PC-9 (cell line): ENCODE data around the gene DACT2. TPM values are rescaled to one million over a fixed set of nuclear protein-coding genes. Genes with fewer than 3 reads are reported as not detected.
"Not testable (repeated sequence)": the region's sequence is repeated elsewhere in the genome, so short reads cannot be mapped to it uniquely, and the experiment has no call there.

Experiments
- BruUV-seq: library from RNA; stranded (reverse); fragments of 400-500 nt; replicated peaks from 2 replicates; lab custom pipeline; 2021; lab: Mats Ljungman, UMichigan
- CTCF ChIA-PET: fragments of 300-600 bp; sonication (Branson Sonifier 250); formaldehyde crosslinking; loops from one replicate; lab custom pipeline; 2022; ENCODE audit warnings: antibody characterized with exemption; lab: Charles Lee
- POLR2A ChIA-PET: fragments of 300-600 bp; sonication (Branson Sonifier 250); formaldehyde crosslinking; loops from one replicate; lab custom pipeline; 2022; ENCODE audit warnings: antibody characterized with exemption; ENCODE audit not compliant: unreplicated experiment; lab: Charles Lee
- DNase-seq, 2 experiments: peaks; one replicate each; pipeline versions ENCODE4 v3.0.0 to v3.0.0-alpha.2; 2015 to 2022; ENCODE audit warnings: mixed read lengths in 1 of 2
- H2AFZ ChIP-seq: fragments of 200-600 bp; sonication (generic); 2 replicates; pipeline ENCODE4 v1.8.1; 2017; ENCODE audit warnings: antibody characterized with exemption
- H3F3A ChIP-seq: fragments of 200-600 bp; sonication (generic); 2 replicates; pipeline ENCODE4 v1.8.1; 2017; ENCODE audit warnings: antibody characterized with exemption, mild to moderate bottlenecking, low read depth; ENCODE audit not compliant: insufficient read depth
- H3K27ac ChIP-seq: fragments of 200-600 bp; sonication (generic); 2 replicates; pipeline ENCODE4 v1.6.1; 2016; ENCODE audit warnings: mixed run types
- H3K27me3 ChIP-seq: fragments of 200-600 bp; sonication (generic); 2 replicates; pipeline ENCODE4 v1.6.1; 2016; ENCODE audit warnings: low read depth, mixed run types; ENCODE audit not compliant: insufficient read depth
- H3K36me3 ChIP-seq: fragments of 200-600 bp; sonication (generic); 2 replicates; pipeline ENCODE4 v1.6.1; 2016; ENCODE audit warnings: low read depth, mixed run types
- H3K4me1 ChIP-seq: fragments of 200-600 bp; sonication (generic); replicated peaks from 2 replicates; pipeline ENCODE4 v1.6.1; 2016; ENCODE audit warnings: mixed run types; ENCODE audit not compliant: insufficient read depth
- H3K4me2 ChIP-seq: fragments of 200-600 bp; sonication (generic); 2 replicates; pipeline ENCODE4 v1.6.1; 2017; ENCODE audit warnings: mixed run types
- H3K4me3 ChIP-seq: fragments of 200-600 bp; sonication (generic); 2 replicates; pipeline ENCODE4 v1.6.1; 2016; ENCODE audit warnings: mixed run types
- H3K79me2 ChIP-seq: fragments of 200-600 bp; sonication (generic); 2 replicates; pipeline ENCODE4 v1.6.1; 2017; ENCODE audit warnings: low read depth, mixed run types
- H3K9me2 ChIP-seq: fragments of 200-600 bp; sonication (generic); 2 replicates; pipeline ENCODE4 v1.8.1; 2017; ENCODE audit warnings: mild to moderate bottlenecking; ENCODE audit not compliant: insufficient read depth
- H3K9me3 ChIP-seq: fragments of 200-600 bp; sonication (generic); 2 replicates; pipeline ENCODE4 v1.8.1; 2016; ENCODE audit warnings: low read depth; ENCODE audit not compliant: insufficient read depth
- H4K20me1 ChIP-seq: fragments of 200-600 bp; sonication (generic); 2 replicates; pipeline ENCODE4 v1.8.1; 2017; ENCODE audit not compliant: insufficient read depth
- EZH2 ChIP-seq: fragments of 200-600 bp; sonication (generic); IDR thresholded peaks from 2 replicates; pipeline ENCODE4 v1.8.0; 2017; ENCODE audit warnings: antibody characterized with exemption, low read depth
- intact Hi-C: fragments of 100-400 bp; cut with micrococcal nuclease; formaldehyde crosslinking; loops from one replicate; pipeline ENCODE4 v1.10.0; 2022; ENCODE audit not compliant: unreplicated experiment
- total RNA-seq: library from RNA; stranded (reverse); gene quantifications from 2 replicates; pipeline ENCODE4 v1.2.3, GENCODE V29; 2021
- TF ChIP-seq, protein P1 (sequence below): fragments of 200-600 bp; sonication (generic); conservative IDR thresholded peaks from 2 replicates; pipeline ENCODE4 v1.6.1; 2017; ENCODE audit warnings: mixed run types, antibody characterized with exemption, mild to moderate bottlenecking, moderate library complexity

Gene DACT2
- total RNA-seq, 1 experiment from 2014 or later = not detected

DNA sequence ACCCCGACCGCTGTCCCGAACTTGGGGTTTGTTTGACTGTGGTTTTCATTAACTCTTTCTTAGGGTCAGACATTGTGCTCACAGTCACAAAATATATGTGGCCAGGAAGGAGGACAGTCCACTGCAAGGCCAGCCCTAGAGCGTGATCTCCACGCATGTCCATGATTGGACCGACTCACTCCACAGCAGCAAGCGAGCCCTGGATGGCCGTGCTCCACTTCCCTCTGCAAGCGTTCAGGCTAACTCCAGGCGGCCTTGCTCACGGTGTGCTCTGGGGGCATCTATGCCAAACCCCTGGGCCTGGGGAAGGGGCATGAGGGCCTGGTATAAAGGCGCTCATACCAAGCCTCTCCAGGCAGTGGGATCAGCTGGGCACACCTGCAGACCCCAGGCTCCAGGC is 5.6 kb downstream of the DACT2 start:
- no peak overlapping the region for H3K4me3 ChIP-seq
- no peak overlapping the region for H3K4me2 ChIP-seq
- H3K4me1 ChIP-seq = no peaks in the 10 kb centered on the region
- no peak overlapping the region for H3K27ac ChIP-seq
- no peaks in the 10 kb centered on the region for H3K36me3 ChIP-seq
- H2AFZ ChIP-seq = no peak overlapping the region
- no TSS peak for BruUV-seq
- no peaks in the 10 kb centered on the region for H3K9me3 ChIP-seq
- no peaks in the 10 kb centered on the region for H4K20me1 ChIP-seq
- ChIA-PET POLR2A (no interaction called here), CTCF (no interaction called here)
- no peak for DNase-seq
- intact Hi-C loops = no loop called here
- H3F3A ChIP-seq = no peaks in the 10 kb centered on the region
- no peak for TF ChIP-seq EZH2
- TF ChIP-seq, protein P1, sequence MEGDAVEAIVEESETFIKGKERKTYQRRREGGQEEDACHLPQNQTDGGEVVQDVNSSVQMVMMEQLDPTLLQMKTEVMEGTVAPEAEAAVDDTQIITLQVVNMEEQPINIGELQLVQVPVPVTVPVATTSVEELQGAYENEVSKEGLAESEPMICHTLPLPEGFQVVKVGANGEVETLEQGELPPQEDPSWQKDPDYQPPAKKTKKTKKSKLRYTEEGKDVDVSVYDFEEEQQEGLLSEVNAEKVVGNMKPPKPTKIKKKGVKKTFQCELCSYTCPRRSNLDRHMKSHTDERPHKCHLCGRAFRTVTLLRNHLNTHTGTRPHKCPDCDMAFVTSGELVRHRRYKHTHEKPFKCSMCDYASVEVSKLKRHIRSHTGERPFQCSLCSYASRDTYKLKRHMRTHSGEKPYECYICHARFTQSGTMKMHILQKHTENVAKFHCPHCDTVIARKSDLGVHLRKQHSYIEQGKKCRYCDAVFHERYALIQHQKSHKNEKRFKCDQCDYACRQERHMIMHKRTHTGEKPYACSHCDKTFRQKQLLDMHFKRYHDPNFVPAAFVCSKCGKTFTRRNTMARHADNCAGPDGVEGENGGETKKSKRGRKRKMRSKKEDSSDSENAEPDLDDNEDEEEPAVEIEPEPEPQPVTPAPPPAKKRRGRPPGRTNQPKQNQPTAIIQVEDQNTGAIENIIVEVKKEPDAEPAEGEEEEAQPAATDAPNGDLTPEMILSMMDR = no peak
- peaks cover 80% of the 10 kb centered on the region for H3K27me3 ChIP-seq
- H3K79me2 ChIP-seq = no peaks in the 10 kb centered on the region
- no peaks in the 10 kb centered on the region for H3K9me2 ChIP-seq

DNA sequence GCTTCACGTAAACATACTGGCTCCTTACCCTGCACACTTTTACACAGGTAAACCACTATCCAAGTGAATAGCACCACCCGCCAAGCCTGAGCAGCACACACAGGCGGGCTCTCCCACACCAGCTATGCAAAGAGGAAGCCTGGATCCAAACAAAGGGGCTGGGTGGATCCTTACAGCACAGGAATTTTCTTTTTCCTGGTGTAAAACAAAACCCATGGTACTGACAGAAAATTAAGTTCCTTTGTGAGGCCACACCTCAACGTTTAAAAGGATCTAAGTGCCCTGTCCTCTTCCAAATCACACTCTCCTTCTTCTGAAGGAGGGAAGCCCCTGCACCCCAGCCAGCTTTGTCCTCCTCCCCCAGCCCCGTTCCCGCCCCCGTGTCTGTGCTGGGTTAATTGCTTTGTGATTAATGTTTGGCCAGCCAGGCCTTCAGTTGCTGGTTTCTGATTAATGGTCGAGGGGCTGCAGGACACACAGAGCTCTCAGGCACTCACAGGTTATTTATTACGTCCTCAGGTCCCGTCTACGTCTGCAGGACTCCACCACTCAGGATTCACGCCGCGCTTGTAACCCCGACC is 6.1 kb downstream of the DACT2 start:
- H3K27ac ChIP-seq = no peak overlapping the region
- no peaks in the 10 kb centered on the region for H3K79me2 ChIP-seq
- H3K27me3 ChIP-seq = peaks cover 80% of the 10 kb centered on the region
- no peaks in the 10 kb centered on the region for H3F3A ChIP-seq
- no peaks in the 10 kb centered on the region for H3K4me1 ChIP-seq
- H3K4me2 ChIP-seq = no peak overlapping the region
- no peaks in the 10 kb centered on the region for H3K9me3 ChIP-seq
- H3K36me3 ChIP-seq = no peaks in the 10 kb centered on the region
- no peaks in the 10 kb centered on the region for H4K20me1 ChIP-seq
- CTCF ChIA-PET = no interaction called here
- no TSS peak for BruUV-seq
- H2AFZ ChIP-seq = no peak overlapping the region
- intact Hi-C loops = no loop called here
- POLR2A ChIA-PET = no interaction called here
- H3K4me3 ChIP-seq = no peak overlapping the region
- TF ChIP-seq EZH2 = no peak
- TF ChIP-seq, protein P1 = no peak
- no peak for DNase-seq
- H3K9me2 ChIP-seq = no peaks in the 10 kb centered on the region

DNA sequence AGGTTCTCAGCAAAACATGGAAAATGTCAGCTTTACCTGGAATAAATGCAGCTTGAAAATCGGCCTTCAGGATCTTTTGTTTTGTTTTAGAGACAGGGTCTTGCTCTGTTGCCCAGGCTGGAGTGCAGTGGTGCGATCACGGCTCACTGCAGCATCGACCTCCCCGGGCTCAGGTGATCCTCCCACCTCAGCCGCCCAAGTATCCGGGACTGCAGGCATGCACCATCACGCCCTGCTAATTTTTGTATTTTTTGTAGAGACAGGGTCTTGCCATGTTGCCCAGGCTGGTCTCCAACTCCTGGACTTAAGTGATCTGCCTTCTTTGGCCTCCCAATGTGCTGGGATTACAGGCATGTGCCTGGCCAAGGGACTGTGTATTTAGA is 7.5 kb downstream of the DACT2 start:
- DNase-seq, CTCF ChIA-PET: not testable (repeated sequence)

More for the DNA sequence above, 7.5 kb downstream of the DACT2 start:
- H3K4me2 ChIP-seq, H3K79me2 ChIP-seq, POLR2A ChIA-PET, H3K36me3 ChIP-seq, H3K9me2 ChIP-seq, H2AFZ ChIP-seq, BruUV-seq, H3K4me3 ChIP-seq, H3K4me1 ChIP-seq, H4K20me1 ChIP-seq, H3K27ac ChIP-seq, H3K9me3 ChIP-seq, intact Hi-C loops, H3F3A ChIP-seq: not testable (repeated sequence)
- H3K27me3 ChIP-seq = peaks cover 89% of the 10 kb centered on the region
